IMR-90 (cell line): ENCODE measurements around the gene IL5RA.

Experiments used
- BHLHE40 ChIP-seq: fragments of 150-350 bp; IDR thresholded peaks from 2 replicates; pipeline ENCODE4 v1.6.1; 2016; ENCODE audit warnings: mild to moderate bottlenecking, low read depth, low read length
- CEBPB ChIP-seq: IDR thresholded peaks from 2 replicates; pipeline ENCODE4 v1.6.1; 2012; ENCODE audit warnings: low read depth, low read length, improper control_type of control experiment
- CHD1 ChIP-seq: IDR thresholded peaks from 2 replicates; pipeline ENCODE4 v1.6.1; 2012; ENCODE audit warnings: low read depth, low read length, improper control_type of control experiment
- CTCF ChIP-seq: conservative IDR thresholded peaks from 2 replicates; pipeline ENCODE4 v1.5.1; 2012; ENCODE audit warnings: mild to moderate bottlenecking, low read depth, low read length, improper control_type of control experiment
- ELK1 ChIP-seq: fragments of 150-350 bp; IDR thresholded peaks from 2 replicates; pipeline ENCODE4 v1.6.1; 2016; ENCODE audit warnings: low read depth, mild to moderate bottlenecking, low read length, moderate library complexity, borderline replicate concordance
- MAZ ChIP-seq: IDR thresholded peaks from 2 replicates; pipeline ENCODE4 v1.6.1; 2012; ENCODE audit warnings: low read depth, mild to moderate bottlenecking, low read length, improper control_type of control experiment, moderate library complexity, borderline replicate concordance
- MXI1 ChIP-seq: IDR thresholded peaks from 2 replicates; pipeline ENCODE4 v1.6.1; 2012; ENCODE audit warnings: low read depth, mild to moderate bottlenecking, low read length, moderate library complexity, borderline replicate concordance
- NFE2L2 ChIP-seq: fragments of 150-350 bp; IDR thresholded peaks from 2 replicates; pipeline ENCODE4 v1.6.1; 2016; ENCODE audit warnings: low read depth, mild to moderate bottlenecking, low read length
- POLR2A ChIP-seq: IDR thresholded peaks from 2 replicates; pipeline ENCODE4 v1.6.1; 2012; ENCODE audit warnings: mild to moderate bottlenecking, low read depth, low read length
- RAD21 ChIP-seq: IDR thresholded peaks from 2 replicates; pipeline ENCODE4 v1.6.1; 2012; ENCODE audit warnings: low read length, improper control_type of control experiment
- RCOR1 ChIP-seq: IDR thresholded peaks from 2 replicates; pipeline ENCODE4 v1.6.1; 2012; ENCODE audit warnings: mild to moderate bottlenecking, low read length, improper control_type of control experiment; ENCODE audit not compliant: insufficient replicate concordance
- RFX5 ChIP-seq: IDR thresholded peaks from 2 replicates; pipeline ENCODE4 v1.8.0; 2012; ENCODE audit warnings: low read depth, mild to moderate bottlenecking, low read length, moderate library complexity
- SMC3 ChIP-seq: fragments of 150-350 bp; IDR thresholded peaks from 2 replicates; pipeline ENCODE4 v1.6.1; 2016; ENCODE audit warnings: low read depth, mild to moderate bottlenecking, antibody characterized with exemption, low read length, moderate library complexity
- USF2 ChIP-seq: fragments of 150-350 bp; IDR thresholded peaks from 2 replicates; pipeline ENCODE4 v1.6.1; 2017; ENCODE audit warnings: mild to moderate bottlenecking, antibody characterized with exemption, low read length, low read depth

GRCh38 chr3:3107858-3108257, 2.3 kb downstream of the IL5RA start:
- TF ChIP-seq CTCF: no peak
- TF ChIP-seq POLR2A: no peak
- TF ChIP-seq RAD21: no peak
- no peak for TF ChIP-seq CEBPB
- no peak for TF ChIP-seq RFX5
- TF ChIP-seq BHLHE40: no peak
- no peak for TF ChIP-seq SMC3
- no peak for TF ChIP-seq ELK1
- TF ChIP-seq CHD1: no peak
- TF ChIP-seq MXI1: no peak
- TF ChIP-seq RCOR1: no peak
- TF ChIP-seq NFE2L2: no peak
- no peak for TF ChIP-seq USF2
- TF ChIP-seq MAZ: no peak
